HG03060 (cell line): ENCODE data around the gene MAPK13.
"Not testable (repeated sequence)": the region's sequence is repeated elsewhere in the genome, so short reads cannot be mapped to it uniquely, and the experiment has no call there.

Experiments
- ATAC-seq: cut with Tn5 transposase; IDR thresholded peaks from one replicate; pipeline ENCODE4 v1.9.1; 2021; ENCODE audit warnings: low read depth, moderate number of reproducible peaks; ENCODE audit not compliant: unreplicated experiment

Gene MAPK13

GRCh38 chr6:36126553-36127458 is 3.5 kb upstream of the MAPK13 start:
- no peak for ATAC-seq

DNA sequence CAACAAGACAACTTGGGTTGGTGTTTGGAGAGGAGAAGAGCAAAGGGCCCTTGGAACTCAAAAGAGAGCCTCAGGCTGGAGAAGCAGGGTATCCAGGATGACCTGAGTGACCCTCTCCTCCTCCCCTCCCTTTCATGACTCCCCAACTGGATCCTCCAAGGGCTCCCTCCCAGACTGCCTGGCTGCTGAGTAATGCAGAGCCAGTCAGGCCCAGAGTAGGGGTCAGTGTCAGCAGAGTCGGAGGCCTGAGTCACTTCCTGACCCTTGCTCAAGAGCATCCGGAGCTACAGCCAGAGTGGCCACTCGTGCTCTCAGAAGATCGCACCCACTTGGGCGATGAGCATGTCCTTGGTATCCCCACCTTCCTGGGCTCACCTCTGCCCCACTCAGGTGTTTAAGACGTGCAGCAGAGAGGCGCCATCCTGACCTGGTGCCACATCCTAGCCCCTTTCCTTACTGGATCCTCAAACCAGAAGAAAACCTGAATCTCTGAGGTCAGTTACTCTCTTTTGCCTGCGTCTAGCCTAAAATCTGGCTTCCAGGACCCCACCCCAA is 2.8 kb upstream of the MAPK13 start:
- ATAC-seq: no peak

DNA sequence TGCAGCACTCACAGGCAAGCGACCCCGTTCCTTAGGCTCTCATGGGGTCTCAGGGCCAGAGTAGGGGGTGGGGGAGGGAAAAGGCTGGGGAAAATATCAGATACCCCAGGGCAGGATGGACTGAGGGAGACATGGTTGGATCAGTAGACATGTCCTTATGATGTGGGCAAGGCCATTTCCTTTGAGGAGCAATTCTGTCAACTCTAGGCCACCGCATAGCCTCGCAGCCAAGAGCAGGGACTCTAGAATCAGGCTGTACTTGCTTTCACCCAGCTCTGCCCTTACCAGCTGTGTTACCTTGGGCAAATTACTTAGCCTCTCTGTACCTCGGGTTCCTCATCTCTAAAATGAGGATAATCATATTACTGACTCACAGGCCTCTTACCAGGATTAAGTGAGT is 2.2 kb upstream of the MAPK13 start:
- ATAC-seq: no peak

DNA sequence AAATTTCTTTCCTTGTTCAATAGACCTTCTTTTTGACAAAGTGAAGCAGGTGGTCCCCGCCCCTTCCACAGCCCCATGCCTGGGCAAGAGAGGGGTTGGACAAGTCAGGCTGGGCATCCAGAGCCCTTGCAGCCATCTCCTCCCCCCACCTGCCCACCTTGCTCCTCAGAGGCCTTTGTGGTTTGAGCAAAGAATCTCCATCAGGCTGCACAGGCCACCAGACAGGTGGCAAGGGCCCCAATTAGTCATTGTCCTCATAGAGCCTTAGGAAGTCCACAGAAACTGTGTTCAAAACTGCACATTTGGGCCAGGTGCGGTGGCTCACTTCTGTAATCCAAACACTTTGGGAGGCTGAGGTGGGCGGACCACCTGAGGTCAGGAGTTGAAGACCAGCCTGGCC is 1.5 kb upstream of the MAPK13 start:
- no peak for ATAC-seq

- ATAC-seq: not testable (repeated sequence)
These were observed 979 bp upstream of the MAPK13 start for GRCh38 chr6:36129334-36129733.

- ATAC-seq: no peak
These were observed 576 bp downstream of the MAPK13 start for GRCh38 chr6:36130667-36131510.

GRCh38 chr6:36131511-36132245 is 1.4 kb downstream of the MAPK13 start:
- ATAC-seq: peak; percentile 89

- ATAC-seq: no peak
These were observed 2.1 kb downstream of the MAPK13 start for GRCh38 chr6:36132246-36132895.

DNA sequence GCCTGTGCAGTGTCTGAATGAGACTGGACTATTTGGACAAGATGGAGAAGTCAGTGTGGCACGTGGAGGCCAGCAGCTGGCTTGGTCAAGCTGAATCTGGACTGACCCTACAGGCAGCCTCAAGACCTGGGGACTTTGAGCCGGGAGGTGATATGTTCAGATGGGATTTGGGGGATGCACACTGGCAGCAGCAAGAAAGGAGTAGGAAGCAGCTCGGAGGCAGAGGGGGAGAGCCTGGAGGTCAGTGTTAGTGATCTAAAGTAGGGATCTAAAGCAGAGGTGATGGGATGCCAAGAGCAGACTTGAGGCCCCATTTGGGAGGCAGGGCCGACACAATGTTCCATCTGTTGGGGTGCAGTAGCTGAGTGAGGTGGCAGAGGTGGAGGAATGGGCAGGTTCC is 2.8 kb downstream of the MAPK13 start:
- ATAC-seq: no peak

DNA sequence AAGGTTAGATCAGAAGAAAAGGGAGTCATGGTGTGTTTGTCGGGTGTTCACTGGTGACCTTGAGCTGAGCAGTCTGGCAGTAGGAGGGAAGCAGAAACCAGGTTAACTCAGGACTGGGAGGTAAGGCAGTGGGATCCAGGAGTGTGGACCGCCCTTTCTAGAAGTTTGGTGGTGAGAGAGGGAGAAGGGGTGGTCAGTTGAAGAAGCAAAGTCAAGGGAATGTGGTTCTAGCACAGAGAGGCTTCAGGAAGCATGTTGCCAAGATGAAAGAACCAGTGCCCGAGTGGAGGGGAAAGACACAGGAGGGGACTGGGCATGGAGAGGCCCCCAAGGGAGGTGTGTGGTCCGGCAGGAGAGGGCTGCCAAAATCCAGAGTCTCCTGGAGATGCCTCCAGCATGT is 3.6 kb downstream of the MAPK13 start:
- no peak for ATAC-seq

GRCh38 chr6:36135053-36135731 is 4.9 kb downstream of the MAPK13 start:
- no peak for ATAC-seq

GRCh38 chr6:36136034-36136433 is 5.7 kb downstream of the MAPK13 start:
- no peak for ATAC-seq

DNA sequence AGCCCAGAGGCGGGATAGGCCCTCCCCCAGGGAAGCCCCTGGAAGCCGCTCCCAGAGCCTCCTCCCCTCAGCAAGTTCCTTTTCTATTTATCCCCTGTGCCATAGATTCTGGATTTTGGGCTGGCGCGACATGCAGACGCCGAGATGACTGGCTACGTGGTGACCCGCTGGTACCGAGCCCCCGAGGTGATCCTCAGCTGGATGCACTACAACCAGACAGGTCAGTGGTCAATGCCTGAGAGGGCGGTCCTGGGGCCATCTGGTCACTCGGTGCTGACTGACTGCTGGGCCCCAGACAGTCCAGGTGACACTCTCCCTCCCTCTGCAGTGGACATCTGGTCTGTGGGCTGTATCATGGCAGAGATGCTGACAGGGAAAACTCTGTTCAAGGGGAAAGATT is 6.2 kb downstream of the MAPK13 start:
- no peak for ATAC-seq

DNA sequence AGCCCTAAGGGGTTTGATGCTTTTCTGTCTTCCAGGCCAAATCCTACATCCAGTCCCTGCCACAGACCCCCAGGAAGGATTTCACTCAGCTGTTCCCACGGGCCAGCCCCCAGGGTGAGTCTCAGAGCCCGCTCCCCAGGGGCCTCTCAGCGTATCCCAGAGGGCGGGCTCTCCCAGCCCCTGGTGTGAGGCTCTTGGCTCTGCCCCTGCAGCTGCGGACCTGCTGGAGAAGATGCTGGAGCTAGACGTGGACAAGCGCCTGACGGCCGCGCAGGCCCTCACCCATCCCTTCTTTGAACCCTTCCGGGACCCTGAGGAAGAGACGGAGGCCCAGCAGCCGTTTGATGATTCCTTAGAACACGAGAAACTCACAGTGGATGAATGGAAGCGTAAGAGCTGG is 8.4 kb downstream of the MAPK13 start:
- ATAC-seq: no peak

GRCh38 chr6:36139431-36139830 is 9.1 kb downstream of the MAPK13 start:
- no peak for ATAC-seq

DNA sequence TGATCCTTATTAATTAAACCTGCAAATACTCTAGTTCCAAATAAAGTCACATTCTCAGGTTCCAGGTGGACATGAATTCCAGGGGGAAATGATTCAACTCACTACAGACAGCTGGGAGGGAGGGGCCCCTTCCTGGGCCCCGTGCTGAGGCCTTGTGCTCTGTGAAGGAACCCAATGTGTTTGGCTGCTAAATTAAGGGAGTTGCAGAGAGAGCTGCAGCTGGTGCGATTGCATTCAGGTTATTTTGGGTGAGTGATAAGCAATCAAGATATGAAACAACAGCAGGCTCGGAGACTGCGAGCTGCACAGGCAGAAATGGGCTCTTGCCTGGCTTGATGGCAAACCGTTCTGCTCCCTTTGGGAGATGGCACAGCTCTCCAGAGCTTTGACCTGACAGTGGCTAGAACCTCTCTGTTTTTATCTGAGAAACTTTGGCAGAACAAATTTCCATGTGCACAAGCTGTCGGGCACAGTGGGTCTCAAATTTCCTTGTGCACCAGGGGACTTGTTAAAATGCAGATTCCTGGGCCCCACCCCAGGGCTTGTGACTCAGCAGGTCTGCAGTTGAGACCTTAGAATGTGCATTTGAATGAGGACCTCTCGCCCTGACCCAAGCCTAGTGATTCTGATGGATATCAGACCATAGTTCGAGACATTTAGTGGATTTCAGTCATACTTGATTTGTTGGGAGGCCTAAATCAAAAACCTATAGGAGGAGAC is 9.8 kb downstream of the MAPK13 start:
- no peak for ATAC-seq

GRCh38 chr6:36141091-36141490 is 10.8 kb downstream of the MAPK13 start:
- ATAC-seq: no peak

- ATAC-seq: no peak
These were observed 11.6 kb downstream of the MAPK13 start for GRCh38 chr6:36141961-36142360.
